Right lobe of liver (tissue), 4 donors: Measurements from ENCODE around the gene TAF1A.

Experiments used
- CTCF ChIP-seq, 4 donors: fragments of 200-600 bp in 3 of 4; fragments of 450-650 bp in 1 of 4; IDR thresholded peaks; one replicate each; pipeline versions ENCODE4 v1.5.1 to v1.8.0; 2016 to 2022; ENCODE audit warnings: antibody characterized with exemption in 4 of 4, mild to moderate bottlenecking in 2 of 4
- POLR2A ChIP-seq: fragments of 450-650 bp; IDR thresholded peaks from one replicate; pipeline ENCODE4 v1.6.1; 2017; ENCODE audit warnings: antibody characterized with exemption, mild to moderate bottlenecking
- donor health status: DM: no; HTN: no; CAD: no.
- donor health status: DM: no; HTN: no; CAD: no.
- donor health status: DM: no; HTN: yes; CAD: no.

DNA sequence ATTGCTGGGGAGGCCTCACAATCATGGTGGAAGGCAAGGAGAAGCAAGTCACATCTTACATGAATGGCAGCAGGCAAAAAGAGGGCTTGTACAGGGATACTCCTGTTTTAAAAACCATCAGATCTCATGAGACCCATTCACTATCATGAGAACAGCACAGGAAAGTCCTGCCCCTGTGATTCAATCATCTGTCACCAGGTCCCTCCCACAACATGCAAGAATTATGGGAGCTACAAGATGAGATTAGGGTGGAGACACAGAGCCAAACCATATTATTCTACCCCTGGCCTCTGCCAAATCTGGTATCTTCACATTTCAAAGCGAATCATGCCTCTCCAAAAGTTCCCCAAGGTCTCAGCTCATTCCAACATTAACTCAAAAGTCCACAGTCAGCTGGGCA is 17.0 kb upstream of the TAF1A start:
- no peak for TF ChIP-seq CTCF (IDR thresholded peaks at IDR 0.05)
- no peak for TF ChIP-seq POLR2A
